ENCODE results near the gene DYDC1. TPM values are rescaled to one million over a fixed set of nuclear protein-coding genes. Genes with fewer than 3 reads are reported as not detected.

The DYDC1 gene
- polyA plus RNA-seq, 1 of the 3 experiments (the other 2 are of a cell fraction), result not detected

DNA sequence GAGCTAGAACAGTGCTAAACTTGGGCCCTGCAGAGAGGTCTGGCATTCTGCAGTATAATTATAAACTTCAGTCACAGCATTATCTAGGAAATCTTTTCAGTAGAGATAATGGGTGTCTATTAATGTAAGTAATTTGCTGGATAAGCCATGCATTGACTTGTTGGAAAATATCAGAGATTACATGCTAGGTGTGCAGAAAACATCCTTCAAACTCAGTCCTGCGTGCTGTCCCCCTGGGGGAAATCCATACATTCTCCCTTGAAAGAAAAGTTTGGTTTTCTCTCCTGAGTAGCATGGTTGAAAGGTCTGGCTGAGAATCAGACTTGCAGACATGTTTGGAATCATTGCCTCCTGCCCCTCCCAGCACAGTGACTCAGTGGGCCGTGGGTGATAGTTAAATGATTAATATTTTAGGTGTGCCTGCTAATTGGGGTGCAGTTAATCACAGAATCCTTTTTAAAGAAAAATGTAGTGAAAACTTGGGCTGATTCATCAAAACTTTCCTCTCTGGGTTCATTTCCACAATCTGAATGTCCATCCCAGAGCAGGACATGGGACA, 37.9 kb upstream of the DYDC1 start:
- CTCF ChIA-PET, result interaction anchor here (1.5 to 1.9 kb wide), 3 partner anchors 11 to 111 kb away, joined by 6 to 11 read pairs (median 8); no protein-coding TSS in a partner anchor

DNA sequence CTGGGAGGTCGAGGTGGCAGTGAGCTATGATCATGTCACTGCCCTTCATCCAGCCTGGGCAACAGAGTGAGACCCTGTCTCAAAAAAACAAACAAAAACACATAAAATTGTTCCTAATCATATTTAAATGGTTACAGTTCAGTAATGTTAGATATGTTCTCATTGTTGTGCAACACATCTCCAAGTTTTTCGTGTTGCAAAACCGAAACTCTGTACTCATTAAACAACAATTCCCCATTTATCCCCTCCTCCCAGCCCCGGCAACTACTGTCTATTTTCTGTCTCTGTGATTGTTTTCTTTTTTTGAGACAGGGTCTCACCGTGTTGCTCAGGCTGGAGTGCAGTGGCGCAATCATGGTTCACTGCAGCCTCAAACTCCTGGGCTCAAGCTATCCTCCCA, 35.7 kb upstream of the DYDC1 start:
- H3K4me2 ChIP-seq, result no peak overlapping the region
- peaks cover 0 to 2% of the 10 kb centered on the region in 2 experiments; a peak in 1 of 4 replicates for H3K4me1 ChIP-seq (ENCODE audit: control insufficient read depth in 1 of 2, insufficient read depth in 2 of 2, low read depth in 1 of 2, low read length in 1 of 2)
- H3K9me3 ChIP-seq, result no peaks in the 10 kb centered on the region
- no peak overlapping the region for H3K27ac ChIP-seq (ENCODE audit: low read depth in 2 of 2, low read length in 1 of 2)
- ChIA-PET POLR2A (no interaction called here), CTCF (interaction anchor here (1.2 kb wide), 1 partner anchor 114 kb away, joined by 8 read pairs; no protein-coding TSS in a partner anchor)
- H4K20me1 ChIP-seq (ENCODE audit: insufficient read depth), result no peaks in the 10 kb centered on the region
- H3F3A ChIP-seq (replicated peaks; ENCODE audit: insufficient read depth), result no peaks in the 10 kb centered on the region
- H3K9me2 ChIP-seq, result no peaks in the 10 kb centered on the region
- no peak overlapping the region for H2AFZ ChIP-seq (ENCODE audit: low read depth)
- H3K36me3 ChIP-seq (replicated peaks in 1 of 2; ENCODE audit: control insufficient read depth in 1 of 2, insufficient read depth in 2 of 2, low read length in 1 of 2), result no peaks in the 10 kb centered on the region
- no peak for DNase-seq
- H3K27me3 ChIP-seq (ENCODE audit: insufficient read depth), result no peaks in the 10 kb centered on the region
- H3K4me3 ChIP-seq (ENCODE audit: low read depth in 2 of 2, low read length in 1 of 2), result no peak overlapping the region
- H3K79me2 ChIP-seq (ENCODE audit: insufficient read depth), result no peaks in the 10 kb centered on the region
- 63% methylated on average over 6 of the region's 6 CpGs for WGBS (ENCODE audit: low lambda C conversion rate)
- H3K9ac ChIP-seq, result no peak overlapping the region
- TF ChIP-seq RXRA (IDR thresholded peaks at IDR 0.05; ENCODE audit: borderline replicate concordance, low read depth) (no peak), FOSL2 (IDR thresholded peaks at IDR 0.05; ENCODE audit: borderline replicate concordance, low read depth) (no peak), JUND (IDR thresholded peaks at IDR 0.05) (no peak), ELF1 (IDR thresholded peaks at IDR 0.05) (no peak), FOXJ3 (CRISPR knock-in tag; IDR thresholded peaks at IDR 0.05) (no peak)
- TF ChIP-seq, protein P1, sequence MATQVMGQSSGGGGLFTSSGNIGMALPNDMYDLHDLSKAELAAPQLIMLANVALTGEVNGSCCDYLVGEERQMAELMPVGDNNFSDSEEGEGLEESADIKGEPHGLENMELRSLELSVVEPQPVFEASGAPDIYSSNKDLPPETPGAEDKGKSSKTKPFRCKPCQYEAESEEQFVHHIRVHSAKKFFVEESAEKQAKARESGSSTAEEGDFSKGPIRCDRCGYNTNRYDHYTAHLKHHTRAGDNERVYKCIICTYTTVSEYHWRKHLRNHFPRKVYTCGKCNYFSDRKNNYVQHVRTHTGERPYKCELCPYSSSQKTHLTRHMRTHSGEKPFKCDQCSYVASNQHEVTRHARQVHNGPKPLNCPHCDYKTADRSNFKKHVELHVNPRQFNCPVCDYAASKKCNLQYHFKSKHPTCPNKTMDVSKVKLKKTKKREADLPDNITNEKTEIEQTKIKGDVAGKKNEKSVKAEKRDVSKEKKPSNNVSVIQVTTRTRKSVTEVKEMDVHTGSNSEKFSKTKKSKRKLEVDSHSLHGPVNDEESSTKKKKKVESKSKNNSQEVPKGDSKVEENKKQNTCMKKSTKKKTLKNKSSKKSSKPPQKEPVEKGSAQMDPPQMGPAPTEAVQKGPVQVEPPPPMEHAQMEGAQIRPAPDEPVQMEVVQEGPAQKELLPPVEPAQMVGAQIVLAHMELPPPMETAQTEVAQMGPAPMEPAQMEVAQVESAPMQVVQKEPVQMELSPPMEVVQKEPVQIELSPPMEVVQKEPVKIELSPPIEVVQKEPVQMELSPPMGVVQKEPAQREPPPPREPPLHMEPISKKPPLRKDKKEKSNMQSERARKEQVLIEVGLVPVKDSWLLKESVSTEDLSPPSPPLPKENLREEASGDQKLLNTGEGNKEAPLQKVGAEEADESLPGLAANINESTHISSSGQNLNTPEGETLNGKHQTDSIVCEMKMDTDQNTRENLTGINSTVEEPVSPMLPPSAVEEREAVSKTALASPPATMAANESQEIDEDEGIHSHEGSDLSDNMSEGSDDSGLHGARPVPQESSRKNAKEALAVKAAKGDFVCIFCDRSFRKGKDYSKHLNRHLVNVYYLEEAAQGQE (IDR thresholded peaks at IDR 0.05; ENCODE audit: low read depth, low read length), result no peak
- TF ChIP-seq, protein P2, sequence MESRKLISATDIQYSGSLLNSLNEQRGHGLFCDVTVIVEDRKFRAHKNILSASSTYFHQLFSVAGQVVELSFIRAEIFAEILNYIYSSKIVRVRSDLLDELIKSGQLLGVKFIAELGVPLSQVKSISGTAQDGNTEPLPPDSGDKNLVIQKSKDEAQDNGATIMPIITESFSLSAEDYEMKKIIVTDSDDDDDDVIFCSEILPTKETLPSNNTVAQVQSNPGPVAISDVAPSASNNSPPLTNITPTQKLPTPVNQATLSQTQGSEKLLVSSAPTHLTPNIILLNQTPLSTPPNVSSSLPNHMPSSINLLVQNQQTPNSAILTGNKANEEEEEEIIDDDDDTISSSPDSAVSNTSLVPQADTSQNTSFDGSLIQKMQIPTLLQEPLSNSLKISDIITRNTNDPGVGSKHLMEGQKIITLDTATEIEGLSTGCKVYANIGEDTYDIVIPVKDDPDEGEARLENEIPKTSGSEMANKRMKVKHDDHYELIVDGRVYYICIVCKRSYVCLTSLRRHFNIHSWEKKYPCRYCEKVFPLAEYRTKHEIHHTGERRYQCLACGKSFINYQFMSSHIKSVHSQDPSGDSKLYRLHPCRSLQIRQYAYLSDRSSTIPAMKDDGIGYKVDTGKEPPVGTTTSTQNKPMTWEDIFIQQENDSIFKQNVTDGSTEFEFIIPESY (IDR thresholded peaks at IDR 0.05; ENCODE audit: borderline replicate concordance, low read depth), result no peak

More for the DNA sequence above, 37.9 kb upstream of the DYDC1 start:
- Histone ChIP-seq H3K9me2 (no peaks in the 10 kb centered on the region), H3K36me3 (replicated peaks in 1 of 2; ENCODE audit: control insufficient read depth in 1 of 2, insufficient read depth in 2 of 2, low read length in 1 of 2) (no peaks in the 10 kb centered on the region), H3K79me2 (ENCODE audit: insufficient read depth) (no peaks in the 10 kb centered on the region), H4K20me1 (ENCODE audit: insufficient read depth) (no peaks in the 10 kb centered on the region), H3F3A (replicated peaks; ENCODE audit: insufficient read depth) (no peaks in the 10 kb centered on the region), H3K9ac (no peak overlapping the region), H3K27me3 (ENCODE audit: insufficient read depth) (no peaks in the 10 kb centered on the region; the same call in 1 of the 2 replicates), H3K9me3 (no peaks in the 10 kb centered on the region), H3K4me3 (ENCODE audit: low read depth in 2 of 2, low read length in 1 of 2) (no peak overlapping the region), H2AFZ (ENCODE audit: low read depth) (no peak overlapping the region), H3K4me2 (no peak overlapping the region), H3K4me1 (ENCODE audit: control insufficient read depth in 1 of 2, insufficient read depth in 2 of 2, low read depth in 1 of 2, low read length in 1 of 2) (peaks cover 0 to under 1% of the 10 kb centered on the region in 2 experiments; a peak in 1 of 4 replicates), H3K27ac (ENCODE audit: low read depth in 2 of 2, low read length in 1 of 2) (no peak overlapping the region)
- POLR2A ChIA-PET, result interaction anchor here (0.6 kb wide), 1 partner anchor 125 kb away, joined by 3 read pairs; no protein-coding TSS in a partner anchor
- 74% methylated on average over 2 of the region's 2 CpGs for WGBS (ENCODE audit: low lambda C conversion rate)
- no peak for DNase-seq
- no peak for TF ChIP-seq CHD2 (IDR thresholded peaks at IDR 0.05; ENCODE audit: low read length, partially characterized antibody)
- TF ChIP-seq RXRA (IDR thresholded peaks at IDR 0.05; ENCODE audit: borderline replicate concordance, low read depth), result no peak
- peak; percentile 52 for TF ChIP-seq GATA2 (CRISPR knock-in tag; IDR thresholded peaks at IDR 0.05)
- TF ChIP-seq, protein P2 (IDR thresholded peaks at IDR 0.05; ENCODE audit: borderline replicate concordance, low read depth), result no peak
- TF ChIP-seq RCOR1 (IDR thresholded peaks at IDR 0.05; ENCODE audit: low read length), result peak; percentile 52; the same call in 1 of the 2 replicates
- no peak for TF ChIP-seq NFIC (IDR thresholded peaks at IDR 0.05; ENCODE audit: borderline replicate concordance)
- TF ChIP-seq, protein P3, sequence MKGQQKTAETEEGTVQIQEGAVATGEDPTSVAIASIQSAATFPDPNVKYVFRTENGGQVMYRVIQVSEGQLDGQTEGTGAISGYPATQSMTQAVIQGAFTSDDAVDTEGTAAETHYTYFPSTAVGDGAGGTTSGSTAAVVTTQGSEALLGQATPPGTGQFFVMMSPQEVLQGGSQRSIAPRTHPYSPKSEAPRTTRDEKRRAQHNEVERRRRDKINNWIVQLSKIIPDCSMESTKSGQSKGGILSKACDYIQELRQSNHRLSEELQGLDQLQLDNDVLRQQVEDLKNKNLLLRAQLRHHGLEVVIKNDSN (IDR thresholded peaks at IDR 0.05; ENCODE audit: borderline replicate concordance, low read depth), result no peak
- TF ChIP-seq RAD21 (IDR thresholded peaks at IDR 0.05; ENCODE audit: low read length), result peak; percentile 54; the same call in 1 of the 2 replicates
- TF ChIP-seq, protein P4, sequence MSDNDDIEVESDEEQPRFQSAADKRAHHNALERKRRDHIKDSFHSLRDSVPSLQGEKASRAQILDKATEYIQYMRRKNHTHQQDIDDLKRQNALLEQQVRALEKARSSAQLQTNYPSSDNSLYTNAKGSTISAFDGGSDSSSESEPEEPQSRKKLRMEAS (IDR thresholded peaks at IDR 0.05; ENCODE audit: low read depth), result no peak
- no peak for TF ChIP-seq FOXJ3 (CRISPR knock-in tag; IDR thresholded peaks at IDR 0.05)
- no peak for TF ChIP-seq RFX5 (IDR thresholded peaks at IDR 0.05; ENCODE audit: low read length)
- TF ChIP-seq POLR2AphosphoS5 (IDR thresholded peaks at IDR 0.05; ENCODE audit: low read depth, low read length), result no peak
- TF ChIP-seq MEF2A (IDR thresholded peaks at IDR 0.05; ENCODE audit: borderline replicate concordance, low read depth), result no peak
